ENCODE data around the gene SLC51A.

- TF ChIP-seq, protein P1, sequence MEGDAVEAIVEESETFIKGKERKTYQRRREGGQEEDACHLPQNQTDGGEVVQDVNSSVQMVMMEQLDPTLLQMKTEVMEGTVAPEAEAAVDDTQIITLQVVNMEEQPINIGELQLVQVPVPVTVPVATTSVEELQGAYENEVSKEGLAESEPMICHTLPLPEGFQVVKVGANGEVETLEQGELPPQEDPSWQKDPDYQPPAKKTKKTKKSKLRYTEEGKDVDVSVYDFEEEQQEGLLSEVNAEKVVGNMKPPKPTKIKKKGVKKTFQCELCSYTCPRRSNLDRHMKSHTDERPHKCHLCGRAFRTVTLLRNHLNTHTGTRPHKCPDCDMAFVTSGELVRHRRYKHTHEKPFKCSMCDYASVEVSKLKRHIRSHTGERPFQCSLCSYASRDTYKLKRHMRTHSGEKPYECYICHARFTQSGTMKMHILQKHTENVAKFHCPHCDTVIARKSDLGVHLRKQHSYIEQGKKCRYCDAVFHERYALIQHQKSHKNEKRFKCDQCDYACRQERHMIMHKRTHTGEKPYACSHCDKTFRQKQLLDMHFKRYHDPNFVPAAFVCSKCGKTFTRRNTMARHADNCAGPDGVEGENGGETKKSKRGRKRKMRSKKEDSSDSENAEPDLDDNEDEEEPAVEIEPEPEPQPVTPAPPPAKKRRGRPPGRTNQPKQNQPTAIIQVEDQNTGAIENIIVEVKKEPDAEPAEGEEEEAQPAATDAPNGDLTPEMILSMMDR (IDR thresholded peaks at IDR 0.05) = no peak
- no peak for TF ChIP-seq POLR2A (IDR thresholded peaks at IDR 0.05)
These were observed 16.0 kb downstream of the SLC51A start for GRCh38 chr3:196232154-196232881.

Measured in uterus (tissue), 2 donors.